SKM-1 (cell line): ENCODE measurements around the gene TTBK1.
"Not testable (repeated sequence)": the region's sequence is repeated elsewhere in the genome, so short reads cannot be mapped to it uniquely, and the experiment has no call there.

Experiments
- DNase-seq: peaks from one replicate; lab custom pipeline; 2025; ENCODE audit not compliant: unreplicated experiment; lab: John Stamatoyannopoulos, UW

TTBK1 gene

DNA sequence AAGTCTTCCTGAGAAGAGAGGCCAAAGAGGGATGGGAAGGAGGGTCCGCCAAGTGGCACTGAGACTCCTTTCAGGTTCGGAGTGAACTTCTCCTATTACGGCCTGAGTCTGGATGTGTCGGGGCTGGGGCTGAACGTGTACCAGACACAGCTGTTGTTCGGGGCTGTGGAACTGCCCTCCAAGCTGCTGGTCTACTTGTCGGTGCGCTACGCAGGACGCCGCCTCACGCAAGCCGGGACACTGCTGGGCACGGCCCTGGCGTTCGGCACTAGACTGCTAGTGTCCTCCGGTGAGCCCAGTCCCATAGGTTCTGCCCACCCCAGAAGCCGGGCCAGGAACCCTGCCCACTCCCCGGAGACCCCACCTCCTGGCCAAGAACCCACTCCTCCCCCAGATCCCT, 58.8 kb downstream of the TTBK1 start:
- no peak for DNase-seq

DNA sequence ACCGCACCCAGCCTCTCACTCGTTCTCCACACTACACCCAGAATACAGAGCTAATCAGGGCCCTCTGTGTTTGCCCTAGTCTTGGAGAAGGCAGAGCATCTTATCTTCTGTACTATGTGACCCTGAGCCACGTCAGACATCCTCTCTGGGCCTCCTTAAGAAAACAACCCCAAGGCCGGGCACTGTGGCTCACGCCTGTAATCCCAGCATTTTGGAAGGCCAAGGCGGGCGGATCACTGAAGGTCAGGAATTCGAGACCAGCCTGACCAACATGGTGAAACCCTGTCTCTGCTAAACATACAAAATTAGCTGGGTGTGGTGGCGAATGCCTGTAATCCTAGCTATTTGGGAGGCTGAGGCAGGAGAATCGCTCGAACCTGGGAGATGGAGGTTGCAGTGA, 59.7 kb downstream of the TTBK1 start:
- DNase-seq = not testable (repeated sequence)

DNA sequence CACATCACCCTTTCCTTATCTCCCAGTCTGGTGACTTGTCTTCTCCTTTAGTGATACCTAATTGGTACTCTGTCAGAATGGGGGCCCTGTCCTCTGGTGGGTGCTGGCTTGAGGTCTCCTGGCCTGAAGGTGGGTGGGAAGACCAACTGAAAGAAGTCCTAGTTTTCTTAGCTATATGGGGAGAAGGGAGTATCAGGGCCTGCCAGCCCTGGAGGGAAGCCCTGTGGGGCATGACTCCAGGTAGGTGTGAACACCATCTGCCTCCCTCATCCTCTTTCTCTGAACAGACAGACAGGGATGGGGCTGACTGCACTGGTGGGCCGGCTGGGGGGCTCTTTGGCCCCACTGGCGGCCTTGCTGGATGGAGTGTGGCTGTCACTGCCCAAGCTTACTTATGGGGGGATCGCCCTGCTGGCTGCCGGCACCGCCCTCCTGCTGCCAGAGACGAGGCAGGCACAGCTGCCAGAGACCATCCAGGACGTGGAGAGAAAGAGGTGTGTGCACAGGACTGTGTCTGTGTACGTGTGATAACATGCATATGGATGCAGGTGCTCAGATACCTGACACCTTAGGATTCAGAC, 60.6 kb downstream of the TTBK1 start:
- DNase-seq = no peak

DNA sequence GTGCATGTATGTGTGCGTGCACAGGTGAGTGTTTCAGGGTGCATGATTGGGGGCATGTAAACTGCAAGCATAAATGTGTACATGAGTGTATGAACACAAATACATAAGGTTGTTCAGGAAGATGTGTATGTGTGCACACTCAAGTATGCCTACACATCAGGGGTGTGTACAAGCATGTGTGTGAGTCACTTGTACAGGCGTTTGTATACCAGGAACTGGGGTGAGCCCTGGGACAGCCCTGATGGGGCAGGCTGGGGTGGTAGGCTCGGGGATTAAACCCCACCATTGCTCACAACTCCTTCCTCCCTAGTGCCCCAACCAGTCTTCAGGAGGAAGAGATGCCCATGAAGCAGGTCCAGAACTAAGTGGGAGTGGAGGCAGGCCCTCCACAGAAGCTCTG, 61.1 kb downstream of the TTBK1 start:
- DNase-seq = no peak

DNA sequence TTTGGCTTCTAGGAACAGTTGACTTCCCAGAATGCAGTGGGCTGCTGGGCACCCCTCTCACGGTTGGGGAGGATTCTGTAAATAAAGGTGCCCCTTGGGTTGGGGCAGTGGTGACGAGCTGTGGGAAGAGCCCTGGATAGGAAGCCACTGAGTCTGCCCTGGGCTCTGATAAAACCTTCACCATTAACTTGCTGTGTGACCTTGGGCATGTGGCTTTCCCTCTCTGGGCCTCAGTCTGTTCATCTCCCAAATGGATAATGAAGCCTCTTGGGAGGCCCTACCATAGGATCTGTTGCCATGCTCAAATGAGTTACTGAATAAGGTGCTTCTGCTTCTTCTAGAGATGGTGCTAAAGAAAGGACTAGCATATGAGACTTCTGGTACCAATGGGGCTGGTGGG, 61.6 kb downstream of the TTBK1 start:
- DNase-seq = no peak

DNA sequence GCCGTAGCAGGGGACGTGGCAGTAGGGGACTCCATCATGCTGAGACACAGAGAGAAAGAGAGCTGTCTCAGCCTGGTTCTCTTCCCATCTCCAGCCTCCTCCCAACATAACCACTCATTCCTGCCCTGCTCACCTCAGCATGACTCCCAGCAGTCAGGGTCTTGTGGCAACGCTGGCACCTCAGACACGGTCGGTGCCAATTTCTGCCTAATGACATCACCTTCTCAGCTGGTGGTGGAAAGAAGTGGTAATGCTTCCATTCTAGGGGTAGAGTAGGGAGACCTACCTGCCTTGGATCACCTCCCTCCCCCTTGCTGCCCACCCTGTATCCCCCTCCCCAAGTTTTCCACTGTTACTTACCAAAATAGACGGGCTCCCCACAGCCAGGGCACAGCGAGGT, 62.8 kb downstream of the TTBK1 start:
- DNase-seq = no peak

DNA sequence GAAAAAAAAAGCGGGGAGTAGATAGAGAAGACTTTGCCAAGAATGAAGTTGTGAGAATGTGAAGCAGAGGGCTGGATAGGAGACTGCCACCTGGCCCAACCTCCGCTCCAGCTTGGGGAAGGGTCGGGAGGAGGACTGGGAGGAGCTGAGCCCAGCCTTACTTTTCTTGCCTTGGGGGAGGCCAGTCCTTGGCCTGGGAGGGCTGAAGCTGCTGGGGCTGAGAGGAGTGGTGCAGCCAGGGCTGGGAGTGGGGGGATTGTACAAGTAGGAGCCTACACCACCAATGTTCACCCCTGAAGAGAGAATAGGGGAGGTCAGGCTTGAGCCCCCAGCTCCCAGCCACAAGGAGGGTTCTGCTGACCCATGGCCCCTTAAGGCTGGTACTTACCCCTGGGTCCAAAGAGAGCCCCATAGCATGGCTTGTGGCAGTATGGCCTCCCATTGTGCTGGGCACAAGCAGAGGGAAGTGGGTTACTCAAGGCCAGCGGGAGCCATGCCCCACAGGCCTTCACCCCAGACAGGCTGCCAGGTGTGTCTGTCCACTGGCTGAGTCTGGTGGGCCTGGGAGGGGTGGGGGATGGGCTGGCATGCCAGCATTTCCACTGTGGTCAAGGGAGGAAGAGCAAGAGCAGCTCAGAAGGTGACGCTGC, 64.3 kb downstream of the TTBK1 start:
- DNase-seq = no peak

DNA sequence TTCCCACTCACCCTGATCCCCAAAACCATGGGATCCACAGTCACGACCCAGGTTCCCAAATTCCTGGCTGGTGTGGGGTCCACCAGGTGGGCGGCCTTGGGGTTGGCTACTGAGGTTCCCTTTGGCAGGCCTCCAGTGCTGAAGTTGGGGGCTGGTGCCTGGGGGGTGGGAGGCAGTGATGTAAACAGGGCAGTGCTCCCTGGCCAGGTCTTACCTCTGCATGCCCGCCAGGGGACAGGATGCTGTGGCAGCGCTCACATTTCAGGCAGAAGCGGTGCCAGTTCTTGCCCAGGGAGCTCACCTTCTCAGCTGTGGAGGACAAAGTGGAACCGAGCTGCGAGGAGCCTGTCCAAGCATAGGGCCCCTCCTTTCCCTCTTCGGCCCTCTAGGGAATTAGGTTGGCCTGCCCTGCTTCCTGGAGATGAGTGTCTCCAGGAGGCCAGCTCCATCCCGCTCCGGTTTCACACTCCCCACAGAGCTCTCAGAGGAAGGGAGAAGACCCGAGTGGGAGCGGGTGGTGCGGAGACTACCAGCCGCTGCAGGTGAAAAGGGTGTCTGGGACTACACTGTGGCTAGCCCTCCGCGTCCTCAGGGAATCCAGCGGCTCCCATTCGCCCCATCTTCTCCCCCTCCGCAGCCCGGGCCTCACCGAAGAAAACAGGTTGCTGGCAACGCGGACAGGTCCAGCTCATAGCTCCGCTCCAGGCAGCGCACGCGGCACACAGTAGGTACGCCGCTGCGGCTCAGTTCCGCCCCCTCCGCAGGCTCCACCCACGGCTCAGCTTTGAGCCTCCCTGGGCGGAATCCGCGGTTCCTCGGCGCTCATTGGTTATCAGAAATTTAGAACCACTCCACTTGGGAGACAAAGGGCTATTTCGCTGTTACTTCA, 65.1 kb downstream of the TTBK1 start, which contains the start of gene CRIP3:
CRIP3 (minus strand) TSS at position 726 of the 889 bp plus-strand sequence; CDS start at position 692, 34 bp downstream.
- DNase-seq = no peak

DNA sequence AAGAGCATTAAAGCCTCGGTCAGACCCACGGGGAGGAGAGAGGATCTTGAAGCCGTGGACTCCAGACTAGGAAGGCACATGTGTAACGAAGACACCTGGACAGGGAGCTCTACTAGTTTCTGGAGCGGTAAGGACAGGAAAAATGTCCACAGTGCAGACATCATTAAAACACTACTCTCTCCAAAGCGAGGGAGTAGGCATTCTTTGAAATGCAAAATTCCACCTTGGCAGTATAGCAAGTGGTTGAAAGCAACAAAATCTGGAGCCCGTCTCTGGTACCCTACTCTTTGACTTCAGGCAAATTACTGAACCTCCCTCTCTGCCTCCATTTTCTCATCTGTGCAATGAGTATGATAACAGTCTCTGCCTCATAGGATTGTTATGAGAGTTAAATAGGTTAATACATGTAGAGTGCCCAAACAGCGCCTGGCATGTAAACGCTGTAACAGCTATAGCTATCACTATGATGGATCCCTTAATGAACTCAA, 65.8 kb downstream of the TTBK1 start:
- no peak for DNase-seq

DNA sequence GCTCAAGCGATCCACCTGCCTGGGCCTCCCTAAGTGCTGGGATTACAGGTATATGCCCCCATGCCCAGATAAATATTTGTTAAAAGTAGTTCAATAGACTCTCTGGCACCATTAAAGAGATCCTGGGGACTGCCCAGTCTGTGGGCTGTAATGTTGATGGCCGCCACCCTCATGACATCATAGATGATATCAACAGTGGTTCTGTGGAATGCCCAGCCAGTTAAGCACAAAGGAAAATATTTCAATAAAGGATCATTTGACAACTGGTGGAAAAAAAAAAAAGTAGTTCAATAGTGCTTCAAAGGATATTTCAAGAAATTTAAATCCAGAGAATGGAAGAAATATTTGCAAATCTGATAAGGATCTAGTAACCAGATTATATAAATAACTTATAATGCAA, 66.9 kb downstream of the TTBK1 start:
- no peak for DNase-seq

DNA sequence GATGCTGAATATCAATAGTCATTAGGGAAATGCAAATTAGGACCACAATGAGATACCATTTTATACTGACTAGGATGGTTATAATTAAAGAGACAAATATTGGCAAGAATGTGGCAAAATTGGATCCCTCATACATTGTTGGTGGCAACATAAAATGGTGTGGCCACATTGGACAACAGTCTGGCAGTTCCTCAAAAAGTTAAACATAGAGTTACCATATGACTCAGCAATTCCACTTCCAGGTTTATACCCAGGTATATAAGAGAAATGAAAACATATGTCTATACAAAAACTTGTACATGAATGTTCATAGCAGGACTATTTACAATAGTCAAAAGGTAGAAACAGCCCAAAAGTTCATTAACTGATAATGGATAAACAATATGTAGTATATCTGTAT, 67.3 kb downstream of the TTBK1 start:
- DNase-seq = peak; percentile 75

DNA sequence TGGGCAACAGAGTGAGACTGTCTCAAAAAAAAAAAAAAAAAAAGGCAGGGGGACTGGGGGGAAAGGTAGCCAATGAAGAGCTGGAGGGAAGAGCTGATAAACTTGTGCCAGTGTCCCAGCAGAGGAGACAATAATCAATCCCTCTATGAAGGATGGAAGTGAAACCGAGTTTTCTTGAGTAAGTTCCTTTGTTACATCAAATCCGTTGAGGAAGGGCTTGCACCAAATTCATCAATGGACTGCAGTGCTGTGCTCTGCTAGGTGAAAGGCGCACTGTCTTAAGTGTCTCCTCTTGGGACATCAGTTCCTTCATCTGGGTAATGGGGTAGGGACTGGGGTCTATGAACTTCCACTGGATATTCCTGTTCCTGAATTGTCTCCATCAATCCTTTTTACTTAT, 68.4 kb downstream of the TTBK1 start:
- DNase-seq = peak; percentile 53

DNA sequence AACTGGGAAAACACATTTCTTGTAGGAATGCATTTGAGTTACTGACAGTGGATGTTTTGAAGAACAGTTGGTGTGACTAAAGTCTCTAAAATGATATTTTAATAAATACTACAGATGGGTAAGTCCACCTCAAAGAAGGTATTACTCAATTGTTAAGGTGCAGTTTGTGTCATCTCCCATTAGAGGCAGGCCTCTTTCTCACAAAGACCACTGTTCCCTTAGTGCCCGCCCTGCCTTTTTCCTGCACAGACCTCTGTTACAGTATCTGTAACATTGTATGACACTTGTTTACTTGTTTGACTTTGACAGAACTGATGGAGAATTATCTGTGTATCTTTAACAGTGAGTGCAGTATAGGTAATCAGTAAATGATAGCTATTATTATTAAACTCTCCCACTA, 70.5 kb downstream of the TTBK1 start:
- no peak for DNase-seq

DNA sequence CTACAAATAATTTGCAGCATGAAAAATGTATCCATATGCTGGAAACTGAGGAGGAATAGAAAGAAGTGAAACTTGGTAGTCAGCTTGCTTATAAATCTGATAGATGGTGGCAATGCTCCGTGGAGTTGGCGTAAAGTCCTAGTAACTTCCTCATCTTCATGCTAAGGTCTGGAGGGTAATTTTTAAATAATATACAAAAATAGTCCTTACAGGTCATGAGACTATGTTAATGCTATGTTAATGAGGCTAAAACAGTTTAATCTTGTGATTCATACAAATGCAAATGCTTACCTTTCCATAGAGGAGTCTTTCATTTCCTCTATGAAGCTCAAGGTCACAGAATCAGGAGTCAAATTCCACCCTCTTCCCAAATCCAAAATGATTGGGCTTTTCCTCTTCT, 74.7 kb downstream of the TTBK1 start:
- DNase-seq = no peak

DNA sequence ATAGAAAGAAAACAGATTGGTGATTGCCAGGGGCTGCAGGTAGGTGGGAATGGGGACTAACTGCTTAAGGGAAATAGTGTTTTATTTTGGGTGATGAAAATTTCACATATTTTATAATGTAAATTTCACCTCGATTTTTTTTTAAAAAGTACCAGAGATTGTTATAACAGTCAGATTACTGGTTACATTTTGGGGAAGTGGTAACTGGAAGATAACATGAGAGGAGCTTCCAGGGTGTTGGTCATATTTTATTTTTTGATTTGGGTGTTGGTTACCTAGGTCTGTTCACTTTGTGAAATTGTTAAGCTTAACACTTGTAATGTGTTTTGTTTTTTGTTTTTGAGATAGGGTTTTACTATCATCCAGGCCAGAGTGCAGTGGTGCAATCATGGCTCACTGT, 82.6 kb downstream of the TTBK1 start:
- DNase-seq = no peak

DNA sequence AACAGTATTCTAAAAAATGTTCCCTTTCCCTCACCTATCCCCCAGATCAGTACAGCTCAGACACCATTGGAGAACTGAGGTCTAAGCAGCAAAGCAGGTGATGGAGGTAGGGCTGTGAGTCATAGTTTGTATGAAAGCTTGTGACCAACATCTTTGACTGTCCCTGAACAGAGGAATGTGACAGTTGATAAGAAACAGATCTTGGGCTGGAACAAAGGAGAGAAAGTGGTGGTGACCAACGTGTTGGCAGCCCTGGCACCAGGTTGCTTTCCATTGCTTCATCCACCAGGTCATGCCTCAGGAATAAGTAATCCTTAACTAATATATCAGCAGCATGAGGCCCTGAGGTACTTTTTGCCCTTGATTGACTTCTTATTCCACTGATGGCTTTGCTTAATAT, 85.2 kb downstream of the TTBK1 start:
- no peak for DNase-seq

DNA sequence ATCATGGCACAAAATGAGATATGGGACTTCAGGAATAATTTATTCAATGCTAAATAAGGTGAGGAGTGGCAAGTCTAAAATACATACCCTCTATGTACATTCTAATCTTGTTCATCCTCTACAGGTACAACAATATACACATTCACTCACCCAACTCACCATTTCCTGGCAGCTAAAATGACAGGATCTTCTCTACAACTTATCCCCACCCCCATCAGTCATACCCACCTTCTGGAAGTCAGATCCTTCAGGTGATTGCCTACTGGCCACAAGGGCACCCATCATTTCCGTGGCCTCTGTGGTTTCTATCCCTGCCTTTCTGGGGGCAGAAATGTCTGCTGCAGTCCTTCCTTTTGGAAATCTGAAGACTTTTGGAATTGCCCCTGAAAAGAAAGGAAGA, 88.2 kb downstream of the TTBK1 start:
- no peak for DNase-seq

DNA sequence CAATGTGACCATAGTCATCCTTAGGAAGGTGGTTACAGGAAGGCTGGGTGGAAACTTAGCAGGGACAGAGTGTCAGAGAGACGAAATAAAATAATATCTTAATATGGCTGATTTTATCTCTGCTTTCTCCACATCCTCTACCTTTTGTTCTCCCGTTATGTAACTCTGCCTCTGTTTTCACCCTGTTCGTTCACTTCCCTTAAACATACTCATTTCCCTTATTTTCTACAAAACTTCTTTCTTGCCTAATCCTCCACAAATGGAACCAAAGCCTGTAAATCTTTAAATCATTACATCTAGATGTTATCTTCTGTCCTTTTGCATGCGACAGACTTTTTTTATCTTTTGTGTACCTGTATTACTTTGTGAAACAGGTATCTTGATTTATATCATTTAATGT, 88.6 kb downstream of the TTBK1 start:
- peak; percentile 77 for DNase-seq

DNA sequence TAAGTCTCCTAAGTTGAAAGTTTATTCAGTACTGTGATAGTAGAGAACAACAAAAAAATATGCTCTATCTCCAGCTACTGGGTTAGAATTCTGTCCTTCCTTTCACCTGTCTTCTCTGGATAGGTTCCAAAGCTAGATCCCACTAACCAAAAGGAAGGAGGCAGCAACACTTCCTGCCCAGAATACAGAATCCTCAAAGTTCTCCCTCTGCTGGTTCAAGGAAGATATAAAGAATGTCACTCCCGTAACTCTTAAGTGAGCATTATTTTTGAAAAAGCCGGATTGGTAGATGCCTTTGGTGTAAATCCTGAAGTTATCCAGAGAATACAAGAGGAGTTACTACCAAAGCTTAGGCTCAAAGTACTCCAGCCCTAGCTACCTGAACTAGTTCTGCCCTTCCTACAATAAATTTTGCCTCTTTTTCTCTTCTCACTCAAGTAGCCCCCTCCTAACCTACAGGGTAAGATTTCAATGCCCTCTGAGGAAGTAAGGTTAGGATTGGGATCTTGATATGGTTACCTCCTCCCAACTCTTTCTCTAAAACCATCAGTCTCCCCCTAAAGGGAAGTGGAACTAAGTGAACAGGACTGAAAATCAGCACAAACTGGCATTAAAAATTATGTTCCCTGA, 91.3 kb downstream of the TTBK1 start:
- peak; percentile 28 for DNase-seq

DNA sequence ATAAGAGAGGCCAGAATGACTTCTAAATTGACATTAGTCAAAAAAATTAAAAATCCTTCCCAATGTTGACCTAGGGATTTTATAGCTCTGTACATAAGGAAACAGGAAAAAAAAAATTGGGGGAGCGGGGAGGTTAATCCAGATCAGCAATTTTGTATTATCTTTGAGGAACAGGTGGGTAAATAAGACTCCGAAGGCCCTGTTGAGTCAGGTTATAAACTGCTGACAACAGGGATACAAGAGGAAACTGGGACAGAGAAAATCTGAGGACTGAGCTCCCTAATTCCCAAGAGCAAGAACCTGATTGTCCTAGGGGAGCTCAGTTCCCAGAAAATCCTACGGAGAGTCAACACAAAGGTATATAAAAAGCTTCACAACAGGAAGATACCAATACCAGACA, 92.2 kb downstream of the TTBK1 start:
- DNase-seq = no peak

DNA sequence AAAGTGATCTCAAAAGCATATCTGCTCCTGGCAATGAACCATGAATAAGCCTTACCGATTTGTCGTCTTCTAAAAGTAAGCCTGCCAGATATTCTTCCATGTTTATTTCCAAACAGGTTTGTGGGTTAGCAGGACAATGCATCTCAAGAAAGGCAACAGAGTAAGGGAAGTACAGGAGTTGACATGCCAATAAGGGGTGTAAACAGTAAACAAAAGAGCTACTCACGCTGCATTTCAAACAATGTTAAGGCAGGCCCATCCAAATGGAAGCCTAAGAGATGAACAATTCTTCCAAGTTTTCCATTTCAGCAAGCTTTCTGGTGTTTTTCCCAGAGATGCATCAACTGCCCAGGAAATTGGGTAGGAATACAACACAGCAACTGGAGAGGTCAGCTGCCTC, 93.1 kb downstream of the TTBK1 start:
- DNase-seq = no peak
